H9 (cell line): ENCODE results near the gene STS. TPM values are rescaled to one million over a fixed set of nuclear protein-coding genes. Genes with fewer than 3 reads are reported as not detected.

Experiments used
- DNase-seq: peaks from one replicate; pipeline ENCODE4 v3.0.0-alpha.2; 2017
- H2AFZ ChIP-seq: one replicate; pipeline ENCODE4 v1.6.1; 2013; ENCODE audit warnings: mild to moderate bottlenecking, low read length, control low read depth, moderate library complexity
- H2AK5ac ChIP-seq: 2 replicates; pipeline ENCODE4 v1.6.1; 2013; ENCODE audit warnings: low read length, control low read depth, mixed read lengths; ENCODE audit not compliant: insufficient read length
- H2BK120ac ChIP-seq: one replicate; pipeline ENCODE4 v1.6.1; 2013; ENCODE audit warnings: low read depth, mild to moderate bottlenecking, low read length, control low read depth, inconsistent platforms; ENCODE audit not compliant: poor library complexity, severe bottlenecking
- H2BK12ac ChIP-seq: 2 replicates; pipeline ENCODE4 v1.6.1; 2013; ENCODE audit warnings: low read length, control low read depth, mixed read lengths, low read depth; ENCODE audit not compliant: insufficient read length
- H2BK15ac ChIP-seq: 2 replicates; pipeline ENCODE4 v1.6.1; 2013; ENCODE audit warnings: low read depth, low read length, control low read depth
- H2BK20ac ChIP-seq: one replicate; pipeline ENCODE4 v1.6.1; 2013; ENCODE audit warnings: low read depth, mild to moderate bottlenecking, low read length, control low read depth, inconsistent platforms; ENCODE audit not compliant: poor library complexity, severe bottlenecking
- H2BK5ac ChIP-seq: 2 replicates; pipeline ENCODE4 v1.6.1; 2013; ENCODE audit warnings: low read length, control low read depth, mixed read lengths; ENCODE audit not compliant: insufficient read length
- H3K14ac ChIP-seq: 2 replicates; pipeline ENCODE4 v1.6.1; 2013; ENCODE audit warnings: low read length, control low read depth; ENCODE audit not compliant: insufficient read depth
- H3K18ac ChIP-seq: 2 replicates; pipeline ENCODE4 v1.6.1; 2013; ENCODE audit warnings: low read depth, mild to moderate bottlenecking, mixed read lengths, low read length, control low read depth; ENCODE audit not compliant: insufficient read length
- H3K23ac ChIP-seq: 2 replicates; pipeline ENCODE4 v1.6.1; 2013; ENCODE audit warnings: low read length, control low read depth, mixed read lengths, low read depth; ENCODE audit not compliant: insufficient read length
- H3K23me2 ChIP-seq: 2 replicates; pipeline ENCODE4 v1.6.1; 2013; ENCODE audit warnings: low read depth, mild to moderate bottlenecking, mixed read lengths, low read length, control low read depth; ENCODE audit not compliant: insufficient read length, poor library complexity, severe bottlenecking
- H3K27ac ChIP-seq: 2 replicates; pipeline ENCODE4 v1.5.1; 2013; ENCODE audit warnings: low read length, control low read depth, mixed read lengths, low read depth; ENCODE audit not compliant: insufficient read length
- H3K27me3 ChIP-seq: 2 replicates; pipeline ENCODE4 v1.6.1; 2013; ENCODE audit warnings: low read length, control low read depth, inconsistent platforms; ENCODE audit not compliant: insufficient read depth
- H3K4ac ChIP-seq: 2 replicates; pipeline ENCODE4 v1.6.1; 2013; ENCODE audit warnings: low read depth, mild to moderate bottlenecking, control low read depth, inconsistent platforms, low read length, moderate library complexity
- H3K4me1 ChIP-seq: 2 replicates; pipeline ENCODE4 v1.6.1; 2013; ENCODE audit warnings: low read length, control low read depth, inconsistent platforms; ENCODE audit not compliant: insufficient read depth
- H3K4me2 ChIP-seq: 2 replicates; pipeline ENCODE4 v1.6.1; 2013; ENCODE audit warnings: low read length, control low read depth, mixed read lengths; ENCODE audit not compliant: insufficient read length, insufficient read depth
- H3K56ac ChIP-seq: 2 replicates; pipeline ENCODE4 v1.6.1; 2013; ENCODE audit warnings: low read depth, mild to moderate bottlenecking, mixed read lengths, low read length, control low read depth; ENCODE audit not compliant: insufficient read length
- H3K79me1 ChIP-seq: 2 replicates; pipeline ENCODE4 v1.6.1; 2013; ENCODE audit warnings: low read depth, mild to moderate bottlenecking, moderate library complexity, low read length, control low read depth, inconsistent platforms; ENCODE audit not compliant: insufficient read depth, poor library complexity, severe bottlenecking
- H3K79me2 ChIP-seq: 2 replicates; pipeline ENCODE4 v1.6.1; 2013; ENCODE audit warnings: low read length, control low read depth, inconsistent platforms; ENCODE audit not compliant: insufficient read depth
- H3K9ac ChIP-seq: 2 replicates; pipeline ENCODE4 v1.6.1; 2013; ENCODE audit warnings: low read length, control low read depth, mixed read lengths; ENCODE audit not compliant: insufficient read length; ENCODE audit errors: extremely low read depth
- H3K9me3 ChIP-seq: one replicate; pipeline ENCODE4 v1.6.1; 2013; ENCODE audit warnings: low read depth, low read length, inconsistent platforms; ENCODE audit not compliant: control insufficient read depth
- H3T11ph ChIP-seq: one replicate; pipeline ENCODE4 v1.6.1; 2013; ENCODE audit warnings: mild to moderate bottlenecking, low read length, control low read depth, inconsistent platforms
- H4K20me1 ChIP-seq: one replicate; pipeline ENCODE4 v1.6.1; 2013; ENCODE audit not compliant: control insufficient read depth, insufficient read length, insufficient read depth
- H4K5ac ChIP-seq: 2 replicates; pipeline ENCODE4 v1.6.1; 2013; ENCODE audit warnings: low read depth, mild to moderate bottlenecking, mixed read lengths, low read length, control low read depth; ENCODE audit not compliant: insufficient read length
- H4K8ac ChIP-seq: replicated peaks from 2 replicates; pipeline ENCODE4 v1.6.1; 2013; ENCODE audit warnings: low read length, control low read depth, mixed read lengths, low read depth; ENCODE audit not compliant: insufficient read length
- H4K91ac ChIP-seq: 2 replicates; pipeline ENCODE4 v1.6.1; 2013; ENCODE audit warnings: low read depth, mild to moderate bottlenecking, moderate library complexity, mixed read lengths, low read length, control low read depth; ENCODE audit not compliant: insufficient read length
- H3K27ac Mint-ChIP-seq, 3 experiments: 2 replicates in 2 of 3; 3 replicates in 1 of 3; pipeline ENCODE4 v1.8.0; 2020 to 2021; ENCODE audit warnings: mixed read lengths in 3 of 3, mild to moderate bottlenecking in 1 of 3, moderate library complexity in 1 of 3
- H3K27me3 Mint-ChIP-seq: 2 replicates; pipeline ENCODE4 v1.8.0; 2021; ENCODE audit warnings: low read depth, mild to moderate bottlenecking, moderate library complexity, mixed read lengths
- H3K36me3 Mint-ChIP-seq, 3 experiments: 2 replicates in 2 of 3; 3 replicates in 1 of 3; pipeline ENCODE4 v1.8.0; 2020 to 2021; ENCODE audit warnings: low read depth in 3 of 3, mixed read lengths in 3 of 3; ENCODE audit not compliant: insufficient read depth in 1 of 3
- H3K4me1 Mint-ChIP-seq, 2 experiments: 2 replicates each; pipeline ENCODE4 v1.8.0; 2020; ENCODE audit warnings: mixed read lengths in 2 of 2
- H3K4me3 Mint-ChIP-seq, 2 experiments: 2 replicates in 1 of 2; 3 replicates in 1 of 2; pipeline ENCODE4 v1.8.0; 2020 to 2021; ENCODE audit warnings: mild to moderate bottlenecking in 2 of 2, mixed read lengths in 2 of 2, moderate library complexity in 1 of 2
- H3K9me3 Mint-ChIP-seq, 2 experiments: 2 replicates in 1 of 2; 3 replicates in 1 of 2; pipeline ENCODE4 v1.8.0; 2020; ENCODE audit warnings: mild to moderate bottlenecking in 2 of 2, mixed read lengths in 2 of 2, moderate library complexity in 1 of 2
- WGBS: extraction: QIAGEN DNeasy Blood & Tissue Kit; methylation state at CpG from one replicate; pipeline ENCODE4 v1.1.7; 2013; ENCODE audit warnings: missing lambda C conversion rate, low lambda C conversion rate, mixed read lengths; ENCODE audit not compliant: insufficient read length; ENCODE audit errors: extremely low coverage; 5-methylcytosine and 5-hydroxymethylcytosine counted together
- total RNA-seq: library from RNA; stranded (reverse); gene quantifications from 2 replicates; pipeline ENCODE4 v1.2.1, GENCODE V29; 2021
- TF ChIP-seq, protein P1 (sequence below): fragments of 200-600 bp; sonication (generic); conservative IDR thresholded peaks from 3 replicates; pipeline ENCODE4 v1.8.0; 2021; ENCODE audit warnings: antibody characterized with exemption, mild to moderate bottlenecking

Gene STS
- total RNA-seq, 1 experiment from 2014 or later, result 3.6 TPM

DNA sequence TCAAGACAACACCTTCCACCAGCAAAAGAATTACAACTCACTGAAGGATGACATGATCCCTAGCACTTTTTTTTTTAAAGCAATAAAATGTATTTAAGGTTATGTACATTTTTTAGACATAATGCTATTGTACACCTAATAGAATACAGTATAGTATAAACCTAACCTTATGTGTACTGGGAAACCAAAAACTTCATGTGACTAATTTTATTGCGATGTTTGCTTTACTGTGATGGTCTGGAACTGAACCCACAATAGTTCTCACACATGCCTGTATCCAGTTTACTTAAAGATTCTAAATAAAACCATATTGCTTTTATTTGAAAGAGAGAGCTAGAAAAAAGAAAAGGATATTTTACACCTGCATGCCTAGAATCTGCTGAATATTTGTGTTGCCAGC is 4.4 kb upstream of the STS start:
- peaks cover 8 to 11% of the 10 kb centered on the region in 2 experiments for H3K4me1 Mint-ChIP-seq
- Histone ChIP-seq H3K4me2 (no peak overlapping the region), H2BK20ac (no peak overlapping the region), H3K14ac (no peak overlapping the region), H3K27me3 (no peaks in the 10 kb centered on the region), H3K23me2 (peaks cover 5% of the 10 kb centered on the region), H4K20me1 (no peaks in the 10 kb centered on the region), H4K8ac (no peak overlapping the region), H2BK5ac (no peak overlapping the region), H3K9me3 (no peaks in the 10 kb centered on the region), H3K4me1 (no peaks in the 10 kb centered on the region), H3K18ac (no peak overlapping the region), H3K79me1 (no peaks in the 10 kb centered on the region), H3K4ac (no peak overlapping the region), H4K5ac (no peak overlapping the region), H3K79me2 (peaks cover 1% of the 10 kb centered on the region; the same call in 1 of the 2 replicates), H3T11ph (no peak overlapping the region), H2BK15ac (no peak overlapping the region), H2AK5ac (no peak overlapping the region), H2AFZ (no peak overlapping the region), H2BK12ac (no peak overlapping the region), H3K56ac (no peak overlapping the region), H3K27ac (no peak overlapping the region), H3K23ac (no peak overlapping the region), H2BK120ac (no peak overlapping the region), H3K9ac (no peak overlapping the region), H4K91ac (no peak overlapping the region)
- H3K9me3 Mint-ChIP-seq, result no peaks in the 10 kb centered on the region
- TF ChIP-seq, protein P1, sequence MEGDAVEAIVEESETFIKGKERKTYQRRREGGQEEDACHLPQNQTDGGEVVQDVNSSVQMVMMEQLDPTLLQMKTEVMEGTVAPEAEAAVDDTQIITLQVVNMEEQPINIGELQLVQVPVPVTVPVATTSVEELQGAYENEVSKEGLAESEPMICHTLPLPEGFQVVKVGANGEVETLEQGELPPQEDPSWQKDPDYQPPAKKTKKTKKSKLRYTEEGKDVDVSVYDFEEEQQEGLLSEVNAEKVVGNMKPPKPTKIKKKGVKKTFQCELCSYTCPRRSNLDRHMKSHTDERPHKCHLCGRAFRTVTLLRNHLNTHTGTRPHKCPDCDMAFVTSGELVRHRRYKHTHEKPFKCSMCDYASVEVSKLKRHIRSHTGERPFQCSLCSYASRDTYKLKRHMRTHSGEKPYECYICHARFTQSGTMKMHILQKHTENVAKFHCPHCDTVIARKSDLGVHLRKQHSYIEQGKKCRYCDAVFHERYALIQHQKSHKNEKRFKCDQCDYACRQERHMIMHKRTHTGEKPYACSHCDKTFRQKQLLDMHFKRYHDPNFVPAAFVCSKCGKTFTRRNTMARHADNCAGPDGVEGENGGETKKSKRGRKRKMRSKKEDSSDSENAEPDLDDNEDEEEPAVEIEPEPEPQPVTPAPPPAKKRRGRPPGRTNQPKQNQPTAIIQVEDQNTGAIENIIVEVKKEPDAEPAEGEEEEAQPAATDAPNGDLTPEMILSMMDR, result no peak
- no CpG with 5 or more reads among the region's 1 CpG for WGBS
- no peaks in the 10 kb centered on the region; the same call in 1 of the 2 replicates for H3K27me3 Mint-ChIP-seq
- H3K36me3 Mint-ChIP-seq, result peaks cover 0 to 13% (median 3%) of the 10 kb centered on the region in 3 experiments; a peak in 2 of 7 replicates
- no peak for DNase-seq
- no peak overlapping the region for H3K27ac Mint-ChIP-seq
- H3K4me3 Mint-ChIP-seq, result no peak overlapping the region
